Esophagus muscularis mucosa (tissue), 4 donors: Measurements from ENCODE around the gene FRMD4A. TPM values are rescaled to one million over a fixed set of nuclear protein-coding genes. Genes with fewer than 3 reads are reported as not detected.

ENCODE experiments used
- DNase-seq: peaks from one replicate; pipeline ENCODE4 v3.0.0-alpha.2; 2017; ENCODE audit errors: extremely low spot score
- H3K27ac ChIP-seq, 4 donors: fragments of 200-600 bp; sonication (generic); replicated peaks in 1 of 4; 1 replicate in 3 of 4; 2 replicates in 1 of 4; pipeline ENCODE4 v1.5.1; 2016 to 2019; ENCODE audit warnings: mild to moderate bottlenecking in 1 of 4
- H3K27me3 ChIP-seq, 4 donors: fragments of 200-600 bp; sonication (generic); one replicate each; pipeline versions ENCODE4 v1.5.1 to v1.6.0; 2016 to 2019
- H3K36me3 ChIP-seq, 4 donors: fragments of 200-600 bp; sonication (generic); one replicate each; pipeline ENCODE4 v1.5.1; 2016 to 2019
- H3K4me1 ChIP-seq, 4 donors: fragments of 200-600 bp; sonication (generic); one replicate each; pipeline ENCODE4 v1.5.1; 2016 to 2019
- H3K4me3 ChIP-seq, 4 donors: fragments of 200-600 bp; sonication (generic); 1 replicate in 2 of 4; 2 replicates in 2 of 4; pipeline ENCODE4 v1.5.1; 2016 to 2019; ENCODE audit warnings: mild to moderate bottlenecking in 4 of 4, moderate library complexity in 1 of 4
- H3K9me3 ChIP-seq, 4 donors: fragments of 200-600 bp; sonication (generic); 1 replicate in 3 of 4; 2 replicates in 1 of 4; pipeline ENCODE4 v1.5.1; 2016 to 2019
- CTCF ChIP-seq, 3 experiments: fragments of 200-600 bp in 2 of 3; fragments of 450-650 bp in 1 of 3; sonication (generic) in 2 of 3; IDR thresholded peaks; one replicate each; pipeline ENCODE4 v1.5.1; 2017 to 2019; ENCODE audit warnings: antibody characterized with exemption in 3 of 3, mild to moderate bottlenecking in 2 of 3, moderate library complexity in 1 of 3
- EP300 ChIP-seq: sonication (generic); formaldehyde crosslinking; IDR thresholded peaks from one replicate; pipeline ENCODE4 v1.6.1; 2017; ENCODE audit warnings: antibody characterized with exemption
- POLR2A ChIP-seq: fragments of 450-650 bp; IDR thresholded peaks from one replicate; pipeline ENCODE4 v1.6.1; 2017; ENCODE audit warnings: antibody characterized with exemption, moderate library complexity, mild to moderate bottlenecking, low read depth
- POLR2AphosphoS5 ChIP-seq, 2 donors: sonication (generic); formaldehyde crosslinking; IDR thresholded peaks; one replicate each; pipeline ENCODE4 v1.6.1; 2017; ENCODE audit warnings: antibody characterized with exemption in 2 of 2
- WGBS: methylation state at CpG from one replicate; pipeline ENCODE4 v1.1.5; 2018; 5-methylcytosine and 5-hydroxymethylcytosine counted together
- intact Hi-C: fragments of 100-400 bp; cut with DNase I; formaldehyde crosslinking; loops from one replicate; pipeline ENCODE4 v1.15.1; 2023
- total RNA-seq, 4 donors: library from RNA; depleted of rRNA; stranded (reverse); fragments of >200 nt; gene quantifications; one replicate each; pipeline versions ENCODE4 v1.1.0 to v1.2.1, GENCODE V29; 2016

FRMD4A gene
- total RNA-seq, 4 donors from 2014 or later = 17.0 to 28.8 (median 21.8) TPM

GRCh38 chr10:13751191-13751764 is 579.4 kb downstream of the FRMD4A start:
- WGBS = 93% methylated on average over 4 of the region's 4 CpGs
- no peaks in the 10 kb centered on the region for H3K9me3 ChIP-seq
- H3K27me3 ChIP-seq = no peaks in the 10 kb centered on the region
- no peak overlapping the region for H3K27ac ChIP-seq
- no peaks in the 10 kb centered on the region for H3K4me1 ChIP-seq
- TF ChIP-seq EP300 (no peak), POLR2AphosphoS5 (IDR thresholded peaks at IDR 0.05) (no peak), POLR2A (no peak), CTCF (IDR thresholded peaks at IDR 0.05) (no peak)
- no peak overlapping the region for H3K4me3 ChIP-seq
- DNase-seq = no peak
- intact Hi-C loops = no loop called here
- peaks cover 0 to 17% (median 8%) of the 10 kb centered on the region in 4 donors for H3K36me3 ChIP-seq

- WGBS = 92% methylated on average over 11 of the region's 11 CpGs
- intact Hi-C loops = no loop called here
- peaks cover 0 to 25% (median 11%) of the 10 kb centered on the region in 4 donors for H3K36me3 ChIP-seq
Measured at GRCh38 chr10:13750299-13751190, 580.2 kb downstream of the FRMD4A start.

GRCh38 chr10:13745271-13745670 is 585.5 kb downstream of the FRMD4A start:
- H3K27ac ChIP-seq = no peak overlapping the region
- H3K4me3 ChIP-seq = no peak overlapping the region
- WGBS = 89% methylated on average over 7 of the region's 7 CpGs
- DNase-seq = no peak
- no peak for TF ChIP-seq CTCF (IDR thresholded peaks at IDR 0.05)
- no peak for TF ChIP-seq POLR2A
- no peak for TF ChIP-seq EP300
- TF ChIP-seq POLR2AphosphoS5 (IDR thresholded peaks at IDR 0.05) = no peak
- intact Hi-C loops = no loop called here
- peaks cover 0 to 30% (median 14%) of the 10 kb centered on the region in 4 donors for H3K36me3 ChIP-seq
- no peaks in the 10 kb centered on the region for H3K9me3 ChIP-seq
- H3K27me3 ChIP-seq = no peaks in the 10 kb centered on the region
- H3K4me1 ChIP-seq = no peaks in the 10 kb centered on the region

More at GRCh38 chr10:13750299-13751190, 580.2 kb downstream of the FRMD4A start:
- no peak for DNase-seq
- Histone ChIP-seq H3K9me3 (no peaks in the 10 kb centered on the region), H3K27me3 (no peaks in the 10 kb centered on the region), H3K4me1 (no peaks in the 10 kb centered on the region), H3K27ac (no peak overlapping the region), H3K4me3 (no peak overlapping the region)
- no peak for TF ChIP-seq POLR2AphosphoS5 (IDR thresholded peaks at IDR 0.05)
- TF ChIP-seq POLR2A = no peak
- no peak for TF ChIP-seq CTCF (IDR thresholded peaks at IDR 0.05)
- no peak for TF ChIP-seq EP300

GRCh38 chr10:13743963-13744362 is 586.8 kb downstream of the FRMD4A start:
- Histone ChIP-seq H3K36me3 (peaks cover 0 to 38% (median 15%) of the 10 kb centered on the region in 4 donors), H3K9me3 (no peaks in the 10 kb centered on the region), H3K27me3 (no peaks in the 10 kb centered on the region), H3K4me3 (no peak overlapping the region), H3K4me1 (no peaks in the 10 kb centered on the region), H3K27ac (no peak overlapping the region)
- WGBS = 82% methylated on average over 7 of the region's 7 CpGs
- TF ChIP-seq EP300 (no peak), POLR2AphosphoS5 (IDR thresholded peaks at IDR 0.05) (no peak), POLR2A (no peak), CTCF (IDR thresholded peaks at IDR 0.05) (no peak)
- DNase-seq = no peak
- intact Hi-C loops = no loop called here
